Sigmoid colon (tissue), 7 donors: Measurements from ENCODE around the gene CLCN2. TPM values are rescaled to one million over a fixed set of nuclear protein-coding genes. Genes with fewer than 3 reads are reported as not detected.

Source experiments
- DNase-seq: peaks from one replicate; pipeline ENCODE4 v3.0.0-alpha.2; 2019
- H3K27ac ChIP-seq, 4 donors: fragments of 200-600 bp; sonication (generic); one replicate each; pipeline ENCODE4 v1.5.1; 2016 to 2019; ENCODE audit warnings: mild to moderate bottlenecking in 1 of 4
- H3K27me3 ChIP-seq, 3 donors: fragments of 200-600 bp; sonication (generic); one replicate each; pipeline ENCODE4 v1.5.1; 2019; ENCODE audit warnings: mild to moderate bottlenecking in 1 of 3
- H3K36me3 ChIP-seq, 4 donors: fragments of 200-600 bp; sonication (generic); one replicate each; pipeline ENCODE4 v1.5.1; 2016 to 2019
- H3K4me1 ChIP-seq, 4 donors: fragments of 200-600 bp; sonication (generic); one replicate each; pipeline ENCODE4 v1.5.1; 2017 to 2019
- H3K4me3 ChIP-seq, 4 donors: fragments of 200-600 bp; sonication (generic); one replicate each; pipeline ENCODE4 v1.5.1; 2017 to 2019; ENCODE audit warnings: mild to moderate bottlenecking in 2 of 4, moderate library complexity in 1 of 4
- H3K9me3 ChIP-seq, 4 donors: fragments of 200-600 bp in 3 of 4; sonication (generic) in 3 of 4; one replicate each; pipeline versions ENCODE4 v1.5.1 to v1.6.1; 2013 to 2019
- CTCF ChIP-seq, 4 experiments: fragments of 450-650 bp in 3 of 4; fragments of 200-600 bp in 1 of 4; IDR thresholded peaks; one replicate each; pipeline ENCODE4 v1.5.1; 2016 to 2019; ENCODE audit warnings: antibody characterized with exemption in 4 of 4, mild to moderate bottlenecking in 3 of 4, moderate library complexity in 2 of 4
- EP300 ChIP-seq, 4 donors: sonication (generic); formaldehyde crosslinking; IDR thresholded peaks; one replicate each; pipeline ENCODE4 v1.6.1; 2017; ENCODE audit warnings: antibody characterized with exemption in 4 of 4
- POLR2A ChIP-seq, 2 donors: fragments of 450-650 bp; IDR thresholded peaks; one replicate each; pipeline ENCODE4 v1.6.1; 2016; ENCODE audit warnings: antibody characterized with exemption in 2 of 2, mild to moderate bottlenecking in 2 of 2, moderate library complexity in 2 of 2
- POLR2AphosphoS5 ChIP-seq, 4 donors: sonication (generic); formaldehyde crosslinking; IDR thresholded peaks; one replicate each; pipeline ENCODE4 v1.6.1; 2017; ENCODE audit warnings: antibody characterized with exemption in 4 of 4
- WGBS, 2 donors: extraction: QIAGEN DNeasy Blood & Tissue Kit; methylation state at CpG; one replicate each; pipeline ENCODE4 v1.1.7; 2013; 5-methylcytosine and 5-hydroxymethylcytosine counted together
- intact Hi-C: fragments of 100-400 bp; cut with DNase I; formaldehyde crosslinking; loops from one replicate; pipeline ENCODE4 v1.15.1; 2023
- polyA plus RNA-seq, 3 donors: library from polyadenylated mRNA; stranded (reverse); fragments of 200-250 nt; gene quantifications; one replicate each; pipeline ENCODE4 v1.2.3, GENCODE V29; 2013
- total RNA-seq, 4 donors: library from RNA; depleted of rRNA; stranded (reverse); fragments of >200 nt; gene quantifications; one replicate each; pipeline ENCODE4 v1.1.0, GENCODE V29; 2016
- donor health status: healthy with polysubstance abuse.
- donor health status: Bipolar disorder and iron deficiency.
- donor health status: healthy.

The CLCN2 gene
- total and polyA plus RNA-seq, 7 donors, result 1.6 to 30.2 (median 3.3) TPM

DNA sequence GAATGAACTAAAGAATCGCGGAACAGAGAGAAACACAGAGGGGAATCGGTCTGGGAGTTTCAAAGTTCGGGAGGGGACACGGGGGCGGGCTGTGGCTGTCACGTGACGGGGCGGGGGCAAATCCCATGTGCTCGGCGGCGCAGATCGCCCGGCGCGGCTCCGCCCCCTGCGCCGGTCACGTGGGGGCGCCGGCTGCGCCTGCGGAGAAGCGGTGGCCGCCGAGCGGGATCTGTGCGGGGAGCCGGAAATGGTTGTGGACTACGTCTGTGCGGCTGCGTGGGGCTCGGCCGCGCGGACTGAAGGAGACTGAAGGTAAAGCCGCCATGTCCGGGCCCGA is 47.1 kb downstream of the CLCN2 start, which contains the start of gene EIF4G1:
Gene EIF4G1, plus strand, starts transcription at position 244 of the 337 bp plus-strand sequence. CDS start 1,191 bp downstream, outside the sequence.
- peak within 1 kb of the TSS; percentile 68 to 93 (median 88) for H3K4me3 ChIP-seq
- peaks cover 0 to 25% (median 16%) of the 10 kb centered on the region in 4 donors for H3K36me3 ChIP-seq
- H3K27me3 ChIP-seq, result no peaks in the 10 kb centered on the region
- DNase-seq, result peak; percentile 98
- TF ChIP-seq CTCF (IDR thresholded peaks at IDR 0.05) (no peak), POLR2AphosphoS5 (IDR thresholded peaks at IDR 0.05) (peak; percentile 68 to 91 (median 86)), POLR2A (IDR thresholded peaks at IDR 0.05) (peak in 1 of 2 donors; percentile 27), EP300 (IDR thresholded peaks at IDR 0.05) (peak in 1 of 4 donors; percentile 30)
- H3K4me1 ChIP-seq, result peaks cover 0 to 45% (median 39%) of the 10 kb centered on the region in 4 donors
- H3K27ac ChIP-seq, result peak within 1 kb of the TSS; percentile 98 to 99 (median 98)
- H3K9me3 ChIP-seq, result no peaks in the 10 kb centered on the region
- intact Hi-C loops, result loop anchor here (1.0 to 2.0 kb wide), 2 partner anchors 23 to 48 kb away; partner anchors contain the start of gene FAM131A
- 0% methylated on average over 40 of the region's 40 CpGs for WGBS, 2 donors

DNA sequence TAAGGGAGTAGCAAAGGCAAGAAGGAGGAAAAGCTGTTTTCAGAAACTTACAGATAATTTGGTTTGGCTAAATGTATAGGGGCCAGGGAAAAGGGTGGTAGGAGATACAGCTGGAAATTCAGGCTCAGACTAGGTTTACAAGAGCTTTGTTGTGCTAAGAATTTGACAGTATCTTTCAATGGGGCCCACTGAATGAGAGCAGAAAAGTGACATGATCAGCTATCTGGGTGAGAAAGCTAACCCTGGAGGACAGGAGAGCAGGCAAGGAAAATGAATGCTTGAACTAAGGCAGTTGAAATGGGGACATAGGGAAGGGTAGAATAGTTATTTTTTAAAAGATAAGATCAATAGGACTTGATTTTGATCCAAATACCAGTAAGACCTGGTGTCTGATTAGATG is 49.8 kb downstream of the CLCN2 start:
- H3K27me3 ChIP-seq, result no peaks in the 10 kb centered on the region
- intact Hi-C loops, result no loop called here
- no peaks in the 10 kb centered on the region for H3K9me3 ChIP-seq
- H3K27ac ChIP-seq, result no peak overlapping the region
- no peak for TF ChIP-seq POLR2A (IDR thresholded peaks at IDR 0.05)
- TF ChIP-seq CTCF (IDR thresholded peaks at IDR 0.05), result no peak
- peaks cover 14 to 32% (median 25%) of the 10 kb centered on the region in 4 donors for H3K36me3 ChIP-seq
- no peak overlapping the region for H3K4me3 ChIP-seq
- no peak for DNase-seq
- H3K4me1 ChIP-seq, result peaks cover 0 to 19% (median 12%) of the 10 kb centered on the region in 4 donors

- Histone ChIP-seq H3K27ac (no peak overlapping the region), H3K4me3 (no peak overlapping the region), H3K36me3 (peaks cover 27 to 57% (median 52%) of the 10 kb centered on the region in 4 donors), H3K9me3 (no peaks in the 10 kb centered on the region), H3K27me3 (no peaks in the 10 kb centered on the region), H3K4me1 (peaks cover 0 to 3% (median under 1%) of the 10 kb centered on the region in 4 donors)
- TF ChIP-seq POLR2AphosphoS5 (IDR thresholded peaks at IDR 0.05), result no peak
- TF ChIP-seq POLR2A (IDR thresholded peaks at IDR 0.05), result no peak
- no peak for TF ChIP-seq EP300 (IDR thresholded peaks at IDR 0.05)
- TF ChIP-seq CTCF (IDR thresholded peaks at IDR 0.05), result no peak
- WGBS, 2 donors, result 84 to 85% methylated on average over 7 of the region's 7 CpGs
- intact Hi-C loops, result no loop called here
- no peak for DNase-seq
Observed at GRCh38 chr3:184308744-184309143, 52.7 kb downstream of the CLCN2 start.

DNA sequence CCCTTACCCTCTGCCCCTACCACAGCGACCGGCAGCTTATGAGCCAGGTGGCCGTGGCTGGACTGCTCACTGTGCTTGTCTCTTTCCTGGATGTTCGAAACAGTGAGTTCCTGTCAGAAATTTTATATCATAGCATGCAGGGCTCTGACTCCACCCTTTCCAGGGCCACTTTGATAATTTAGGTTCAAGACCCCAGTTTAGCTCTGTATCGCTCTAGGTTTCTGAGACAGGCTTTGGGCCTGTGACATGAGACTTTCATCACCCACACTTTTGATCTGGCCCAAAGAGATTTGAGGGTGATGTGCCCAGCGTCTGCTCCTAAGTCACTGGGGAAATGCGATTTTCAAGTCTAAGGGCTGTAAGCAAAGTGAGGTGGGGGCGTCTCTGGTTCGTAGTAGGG is 53.5 kb downstream of the CLCN2 start:
- intact Hi-C loops, result no loop called here
- WGBS, 2 donors, result 97 to 98% methylated on average over 9 of the region's 9 CpGs
- Histone ChIP-seq H3K4me3 (no peak overlapping the region), H3K4me1 (no peaks in the 10 kb centered on the region), H3K27me3 (no peaks in the 10 kb centered on the region), H3K27ac (no peak overlapping the region), H3K36me3 (peaks cover 35 to 65% (median 60%) of the 10 kb centered on the region in 4 donors), H3K9me3 (no peaks in the 10 kb centered on the region)
- no peak for DNase-seq
- TF ChIP-seq POLR2A (IDR thresholded peaks at IDR 0.05) (no peak), CTCF (IDR thresholded peaks at IDR 0.05) (no peak), POLR2AphosphoS5 (IDR thresholded peaks at IDR 0.05) (no peak), EP300 (IDR thresholded peaks at IDR 0.05) (no peak)
